GM10248 (cell line): Measurements from ENCODE around the gene KAZN.

ENCODE experiments used
- CTCF ChIA-PET: fragments of 300-600 bp; sonication (Branson Sonifier 250); formaldehyde crosslinking; extraction: SDS; loops from one replicate; lab custom pipeline; 2021; ENCODE audit warnings: antibody characterized with exemption; lab: Yijun Ruan, JAX
- POLR2A ChIA-PET: fragments of 350-650 bp; sonication (Branson Sonifier 250); formaldehyde crosslinking; extraction: SDS; loops from one replicate; lab custom pipeline; 2020; ENCODE audit warnings: antibody characterized with exemption; lab: Yijun Ruan, JAX
- DNase-seq: peaks from one replicate; pipeline ENCODE4 v3.0.0; 2012; ENCODE audit errors: extremely low spot score
- CTCF ChIP-seq: IDR thresholded peaks from 2 replicates; pipeline ENCODE4 v1.5.1; 2012; ENCODE audit warnings: mild to moderate bottlenecking, low read depth; ENCODE audit errors: extremely low read depth, missing control alignments, control extremely low read depth

KAZN gene

DNA sequence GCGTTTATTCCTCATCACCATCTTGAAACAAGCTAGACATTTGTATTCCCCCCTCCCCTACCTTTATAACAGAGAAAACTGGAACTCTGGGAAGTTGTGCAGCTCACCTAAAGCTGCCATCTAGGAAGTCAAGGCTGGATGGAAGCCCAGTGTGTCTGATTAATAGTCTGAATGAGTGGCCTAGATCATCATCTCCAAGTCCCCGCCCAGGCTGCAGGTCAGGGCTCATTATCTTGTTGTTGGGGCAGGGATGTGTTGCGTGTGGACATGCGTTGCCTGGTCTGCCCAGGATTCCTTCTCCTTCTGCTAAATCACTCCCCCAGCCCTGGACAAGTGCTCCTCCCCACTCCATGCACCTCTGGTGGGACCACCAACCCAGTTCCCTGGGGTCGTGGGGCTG is 14.7 kb upstream of the KAZN start:
- TF ChIP-seq CTCF, result no peak
- ChIA-PET POLR2A (no interaction called here), CTCF (interaction anchor here (1.4 to 1.7 kb wide), 2 partner anchors 11 to 16 kb away, joined by 3 to 5 read pairs; no protein-coding TSS in a partner anchor)
- no peak for DNase-seq

- TF ChIP-seq CTCF, result no peak
- ChIA-PET POLR2A (no interaction called here), CTCF (no interaction called here)
- DNase-seq, result no peak
Observed at GRCh38 chr1:14585728-14586127, 12.8 kb upstream of the KAZN start.

- ChIA-PET POLR2A (no interaction called here), CTCF (no interaction called here)
- no peak for DNase-seq
- no peak for TF ChIP-seq CTCF
Observed at GRCh38 chr1:14590411-14591180, 7.9 kb upstream of the KAZN start.

- ChIA-PET POLR2A (no interaction called here), CTCF (interaction anchor here (1.1 kb wide), 1 partner anchor 18 kb away, joined by 3 read pairs; no protein-coding TSS in a partner anchor)
- no peak for TF ChIP-seq CTCF
- DNase-seq, result no peak
Observed at GRCh38 chr1:14591600-14591999, 6.9 kb upstream of the KAZN start.

DNA sequence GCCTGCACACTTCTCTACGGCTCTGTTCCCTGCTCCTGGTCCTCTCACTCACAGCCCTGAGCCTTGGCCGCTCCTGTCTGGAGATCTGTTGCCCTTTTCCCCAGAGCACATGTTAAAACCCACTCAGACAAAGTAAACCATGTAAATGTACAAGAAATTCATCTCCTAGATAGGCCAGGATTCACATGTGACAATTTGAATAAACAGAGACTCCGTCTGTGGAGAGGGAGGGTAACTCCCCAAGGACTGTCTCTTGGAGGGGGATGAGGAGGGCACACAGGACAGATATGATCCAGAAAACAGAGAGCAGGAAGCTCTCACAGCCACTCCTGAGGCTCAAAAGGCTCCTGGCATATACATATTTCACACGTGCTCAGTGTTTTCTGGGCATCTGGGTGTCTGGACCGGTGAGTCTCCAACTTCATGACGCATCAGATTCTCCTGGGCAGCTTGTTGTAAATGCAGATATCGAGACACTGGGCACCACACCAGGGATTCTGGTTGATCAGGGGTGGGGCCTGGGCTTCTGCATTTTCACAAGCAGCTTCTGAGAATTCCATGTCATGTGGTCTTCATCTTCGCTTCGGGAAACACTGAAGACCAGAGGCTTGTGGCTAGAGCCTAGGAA is 6.4 kb upstream of the KAZN start:
- DNase-seq, result no peak
- TF ChIP-seq CTCF, result no peak
- POLR2A ChIA-PET, result no interaction called here
- CTCF ChIA-PET, result interaction anchor here (1.1 kb wide), 1 partner anchor 18 kb away, joined by 3 read pairs; no protein-coding TSS in a partner anchor

GRCh38 chr1:14593302-14593701 is 5.2 kb upstream of the KAZN start:
- TF ChIP-seq CTCF, result no peak
- DNase-seq, result no peak
- CTCF ChIA-PET, result no interaction called here
- POLR2A ChIA-PET, result no interaction called here
